Testis (tissue), 3 donors: ENCODE results near the gene UGT1A6. TPM values are rescaled to one million over a fixed set of nuclear protein-coding genes. Genes with fewer than 3 reads are reported as not detected.

Experiments used
- DNase-seq: peaks from one replicate; pipeline ENCODE4 v3.0.0-alpha.2; 2019
- H3K27ac ChIP-seq, 2 donors: fragments of 200-600 bp; sonication (generic); one replicate each; pipeline ENCODE4 v1.5.1; 2019
- H3K27me3 ChIP-seq: fragments of 200-600 bp; sonication (generic); one replicate; pipeline ENCODE4 v1.5.1; 2019
- H3K36me3 ChIP-seq: fragments of 200-600 bp; sonication (generic); one replicate; pipeline ENCODE4 v1.5.1; 2017; ENCODE audit warnings: low read depth; ENCODE audit errors: missing control alignments
- H3K4me1 ChIP-seq: fragments of 200-600 bp; sonication (generic); one replicate; pipeline ENCODE4 v1.5.1; 2019
- H3K4me3 ChIP-seq, 2 donors: fragments of 200-600 bp; sonication (generic); one replicate each; pipeline ENCODE4 v1.5.1; 2017 to 2019
- H3K9me3 ChIP-seq: fragments of 200-600 bp; sonication (generic); one replicate; pipeline ENCODE4 v1.5.1; 2017
- CTCF ChIP-seq, 3 experiments: fragments of 450-650 bp in 2 of 3; fragments of 200-600 bp in 1 of 3; sonication (generic) in 1 of 3; IDR thresholded peaks; one replicate each; pipeline ENCODE4 v1.5.1; 2016 to 2019; ENCODE audit warnings: antibody characterized with exemption in 3 of 3, mild to moderate bottlenecking in 2 of 3, moderate library complexity in 1 of 3
- POLR2A ChIP-seq: fragments of 450-650 bp; IDR thresholded peaks from one replicate; pipeline ENCODE4 v1.6.1; 2017; ENCODE audit warnings: antibody characterized with exemption, mild to moderate bottlenecking, moderate library complexity
- WGBS, 2 donors: methylation state at CpG; one replicate each; pipeline ENCODE4 v1.1.5; 2018; 5-methylcytosine and 5-hydroxymethylcytosine counted together
- intact Hi-C: fragments of 100-400 bp; cut with DNase I; formaldehyde crosslinking; loops from one replicate; pipeline ENCODE4 v1.15.1; 2023; ENCODE audit warnings: low total_unique reads
- polyA plus RNA-seq: library from polyadenylated mRNA; stranded (reverse); fragments of 350-450 nt; fragmentation: Illumina TruSeq; extraction: RNeasy Lipid Tissue Mini Kit (QIAGEN cat#74804); gene quantifications from one replicate; pipeline ENCODE4 v1.2.3, GENCODE V29; 2014; ENCODE audit warnings: low read depth, low replicate concordance; ENCODE audit not compliant: insufficient read depth
- total RNA-seq, 2 donors: library from RNA; depleted of rRNA; stranded (reverse); fragments of >200 nt; gene quantifications; one replicate each; pipeline ENCODE4 v1.2.3, GENCODE V29; 2016

The UGT1A6 gene
- total and polyA plus RNA-seq, 3 donors from 2014 or later: 0.74 to 3.0 TPM; not detected in 1

- peak; percentile 6 for DNase-seq
Measured at GRCh38 chr2:233807215-233807865, 114.7 kb downstream of the UGT1A6 start.

GRCh38 chr2:233807966-233808935, 115.6 kb downstream of the UGT1A6 start:
- no peaks in the 10 kb centered on the region for H3K4me1 ChIP-seq
- no peaks in the 10 kb centered on the region for H3K36me3 ChIP-seq
- WGBS, 2 donors: 66 to 78% methylated on average over 3 to 10 of the region's 10 CpGs
- no peak overlapping the region for H3K4me3 ChIP-seq
- intact Hi-C loops: no loop called here
- no peaks in the 10 kb centered on the region for H3K9me3 ChIP-seq
- H3K27ac ChIP-seq: no peak overlapping the region
- peak; percentile 6 for DNase-seq
- H3K27me3 ChIP-seq: no peaks in the 10 kb centered on the region
- TF ChIP-seq POLR2A: no peak
- no peak for TF ChIP-seq CTCF (IDR thresholded peaks at IDR 0.05)

More at GRCh38 chr2:233807215-233807865, 114.7 kb downstream of the UGT1A6 start:
- no peaks in the 10 kb centered on the region for H3K27me3 ChIP-seq
- TF ChIP-seq POLR2A: no peak
- TF ChIP-seq CTCF (IDR thresholded peaks at IDR 0.05): no peak
- H3K36me3 ChIP-seq: no peaks in the 10 kb centered on the region
- H3K27ac ChIP-seq: no peak overlapping the region
- 78 to 85% methylated on average over 10 to 12 of the region's 12 CpGs for WGBS, 2 donors
- intact Hi-C loops: no loop called here
- no peaks in the 10 kb centered on the region for H3K4me1 ChIP-seq
- no peak overlapping the region for H3K4me3 ChIP-seq
- H3K9me3 ChIP-seq: no peaks in the 10 kb centered on the region

- no peaks in the 10 kb centered on the region for H3K27me3 ChIP-seq
- no peaks in the 10 kb centered on the region for H3K9me3 ChIP-seq
- no peak for DNase-seq
- no peak overlapping the region for H3K27ac ChIP-seq
- TF ChIP-seq CTCF (IDR thresholded peaks at IDR 0.05) (no peak), POLR2A (no peak)
- H3K36me3 ChIP-seq: no peaks in the 10 kb centered on the region
- intact Hi-C loops: no loop called here
- WGBS, 2 donors: 83 to 84% methylated on average over 4 to 6 of the region's 6 CpGs
- no peaks in the 10 kb centered on the region for H3K4me1 ChIP-seq
- H3K4me3 ChIP-seq: no peak overlapping the region
Measured at GRCh38 chr2:233810385-233810784, 117.7 kb downstream of the UGT1A6 start.

- H3K27ac ChIP-seq: no peak overlapping the region
- WGBS, 2 donors: 74 to 76% methylated on average over 4 of the region's 4 CpGs
- intact Hi-C loops: no loop called here
- H3K4me3 ChIP-seq: no peak overlapping the region
- no peaks in the 10 kb centered on the region for H3K9me3 ChIP-seq
- H3K36me3 ChIP-seq: no peaks in the 10 kb centered on the region
- TF ChIP-seq CTCF (IDR thresholded peaks at IDR 0.05): no peak
- TF ChIP-seq POLR2A: no peak
- H3K27me3 ChIP-seq: no peaks in the 10 kb centered on the region
- no peaks in the 10 kb centered on the region for H3K4me1 ChIP-seq
- no peak for DNase-seq
Measured at GRCh38 chr2:233811087-233811486, 118.4 kb downstream of the UGT1A6 start.
